HEK293 (cell line): ENCODE data around the gene ADGRB3.

Experiments used
- CTCF ChIA-PET: fragments of 350-600 bp; formaldehyde crosslinking; extraction: SDS; loops from one replicate; lab custom pipeline; 2021; ENCODE audit warnings: antibody characterized with exemption; lab: Yijun Ruan, JAX
- POLR2A ChIA-PET: fragments of 300-600 bp; formaldehyde crosslinking; extraction: SDS; loops from one replicate; lab custom pipeline; 2020; ENCODE audit warnings: antibody characterized with exemption, inconsistent platforms; lab: Yijun Ruan, JAX
- H3K27ac ChIP-seq: fragments of 200-500 bp; sonication (Bioruptor generic); 2 replicates; pipeline ENCODE4 v1.5.1; 2014; ENCODE audit warnings: low read depth, low read length, control low read depth, inconsistent platforms; ENCODE audit errors: extremely low read depth
- H3K36me3 ChIP-seq, 2 experiments: fragments of 200-500 bp in 1 of 2; sonication (Bioruptor generic) in 1 of 2; 1 replicate in 1 of 2; 2 replicates in 1 of 2; pipeline ENCODE4 v1.5.1; 2014 to 2017; ENCODE audit warnings: inconsistent platforms in 2 of 2, low read length in 2 of 2; ENCODE audit not compliant: control insufficient read depth in 2 of 2, insufficient read depth in 1 of 2
- H3K4me1 ChIP-seq: fragments of 200-500 bp; sonication (Bioruptor generic); 2 replicates; pipeline ENCODE4 v1.5.1; 2014; ENCODE audit warnings: mild to moderate bottlenecking, low read length, inconsistent platforms; ENCODE audit not compliant: control insufficient read depth, insufficient read depth
- H3K4me3 ChIP-seq: 2 replicates; pipeline ENCODE4 v1.5.1; 2011; ENCODE audit warnings: low read depth, mild to moderate bottlenecking, control low read depth, low read length, moderate library complexity
- H3K9me3 ChIP-seq: fragments of 200-500 bp; sonication (Bioruptor generic); 2 replicates; pipeline ENCODE4 v1.5.1; 2014; ENCODE audit warnings: low read depth, low read length, inconsistent platforms; ENCODE audit not compliant: control insufficient read depth, insufficient read depth
- EGR2 ChIP-seq: fragments of 450-650 bp; formaldehyde crosslinking; IDR thresholded peaks from 2 replicates; pipeline ENCODE4 v1.5.1; 2016; ENCODE audit warnings: low read depth, missing biosample characterization, missing genetic modification characterization
- FEZF1 ChIP-seq: fragments of 450-650 bp; formaldehyde crosslinking; IDR thresholded peaks from 2 replicates; pipeline ENCODE4 v1.5.1; 2016; ENCODE audit warnings: missing biosample characterization, missing genetic modification characterization
- KLF8 ChIP-seq: fragments of 450-650 bp; formaldehyde crosslinking; IDR thresholded peaks from 2 replicates; pipeline ENCODE4 v1.5.1; 2016; ENCODE audit warnings: missing biosample characterization, missing genetic modification characterization
- SCRT1 ChIP-seq: fragments of 450-650 bp; formaldehyde crosslinking; IDR thresholded peaks from 2 replicates; pipeline ENCODE4 v1.5.1; 2016; ENCODE audit warnings: missing biosample characterization, missing genetic modification characterization, borderline replicate concordance
- SP2 ChIP-seq: fragments of 450-650 bp; formaldehyde crosslinking; IDR thresholded peaks from 2 replicates; pipeline ENCODE4 v1.5.1; 2016; ENCODE audit warnings: missing biosample characterization, missing genetic modification characterization
- ZNF121 ChIP-seq: fragments of 450-650 bp; formaldehyde crosslinking; IDR thresholded peaks from 2 replicates; pipeline ENCODE4 v1.5.1; 2016; ENCODE audit warnings: missing biosample characterization, missing genetic modification characterization
- ZNF146 ChIP-seq: fragments of 450-650 bp; formaldehyde crosslinking; IDR thresholded peaks from 2 replicates; pipeline ENCODE4 v1.5.1; 2016; ENCODE audit warnings: missing biosample characterization, missing genetic modification characterization
- ZNF175 ChIP-seq: fragments of 450-650 bp; formaldehyde crosslinking; IDR thresholded peaks from 2 replicates; pipeline ENCODE4 v1.5.1; 2016; ENCODE audit warnings: missing biosample characterization, missing genetic modification characterization
- ZNF223 ChIP-seq: fragments of 450-650 bp; formaldehyde crosslinking; IDR thresholded peaks from 2 replicates; pipeline ENCODE4 v1.5.1; 2016; ENCODE audit warnings: missing biosample characterization, missing genetic modification characterization
- ZNF366 ChIP-seq: fragments of 450-650 bp; formaldehyde crosslinking; conservative IDR thresholded peaks from 2 replicates; pipeline ENCODE4 v1.5.1; 2016; ENCODE audit warnings: missing biosample characterization, missing genetic modification characterization
- ZNF558 ChIP-seq: fragments of 450-650 bp; formaldehyde crosslinking; IDR thresholded peaks from 2 replicates; pipeline ENCODE4 v1.5.1; 2016; ENCODE audit warnings: missing biosample characterization, missing genetic modification characterization
- ZNF610 ChIP-seq: fragments of 450-650 bp; formaldehyde crosslinking; IDR thresholded peaks from 2 replicates; pipeline ENCODE4 v1.5.1; 2016; ENCODE audit warnings: missing biosample characterization, missing genetic modification characterization, borderline replicate concordance
- ZNF658 ChIP-seq: fragments of 450-650 bp; formaldehyde crosslinking; IDR thresholded peaks from 2 replicates; pipeline ENCODE4; 2016; ENCODE audit warnings: missing biosample characterization, missing genetic modification characterization
- ZNF664 ChIP-seq: fragments of 450-650 bp; formaldehyde crosslinking; IDR thresholded peaks from 2 replicates; pipeline ENCODE4 v1.5.1; 2016; ENCODE audit warnings: missing biosample characterization, missing genetic modification characterization
- TF ChIP-seq, protein P1 (sequence below): fragments of 450-650 bp; formaldehyde crosslinking; IDR thresholded peaks from 2 replicates; pipeline ENCODE4 v1.5.1; 2017; ENCODE audit warnings: missing biosample characterization, mild to moderate bottlenecking, missing genetic modification characterization, moderate library complexity
- TF ChIP-seq, protein P2 (sequence below): fragments of 450-650 bp; formaldehyde crosslinking; IDR thresholded peaks from 2 replicates; pipeline ENCODE4 v1.5.1; 2016; ENCODE audit warnings: missing biosample characterization, missing genetic modification characterization
- TF ChIP-seq, protein P3 (sequence below): fragments of 450-650 bp; formaldehyde crosslinking; IDR thresholded peaks from 2 replicates; pipeline ENCODE4 v1.5.0; 2017; ENCODE audit warnings: missing biosample characterization, missing genetic modification characterization, borderline replicate concordance
- TF ChIP-seq, protein P4 (sequence below): fragments of 450-650 bp; formaldehyde crosslinking; IDR thresholded peaks from 2 replicates; pipeline ENCODE4 v1.5.1; 2016; ENCODE audit warnings: missing biosample characterization, missing genetic modification characterization
- TF ChIP-seq, protein P5 (sequence below): fragments of 450-650 bp; formaldehyde crosslinking; IDR thresholded peaks from 2 replicates; pipeline ENCODE4 v1.5.1; 2016; ENCODE audit warnings: missing biosample characterization, missing genetic modification characterization, low read depth

The ADGRB3 gene

DNA sequence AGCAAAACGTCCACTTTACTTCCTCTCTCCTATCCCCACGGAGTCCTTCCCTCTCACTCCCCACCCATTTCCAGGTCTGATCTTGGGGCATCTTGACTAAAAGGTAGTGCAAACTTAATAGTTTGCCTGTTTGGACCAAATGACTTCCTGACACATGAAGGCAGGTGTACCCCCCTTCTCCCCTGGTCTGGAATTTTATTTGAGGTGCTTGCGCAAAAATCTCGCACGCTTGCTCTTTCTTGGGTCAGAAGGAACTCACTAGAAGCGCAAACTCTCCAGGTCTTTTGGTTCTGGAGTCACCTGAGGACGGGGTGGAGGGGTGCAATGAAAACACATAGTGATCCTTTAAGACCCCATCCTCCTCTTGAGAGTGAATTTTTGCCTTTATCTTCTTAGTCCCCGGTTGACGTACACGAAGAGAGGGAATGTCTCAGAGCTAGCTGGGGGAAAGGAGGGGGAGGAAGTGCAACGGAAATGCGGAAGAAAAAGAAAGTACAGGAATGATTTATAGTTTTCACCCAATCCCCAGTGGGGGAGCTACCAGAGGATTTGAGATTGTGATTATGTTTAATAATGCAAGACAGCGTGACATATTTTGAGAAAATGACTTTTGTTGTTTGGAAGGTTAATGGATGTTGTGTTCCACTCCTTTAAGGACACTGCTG, 4.9 kb downstream of the ADGRB3 start:
- no peaks in the 10 kb centered on the region for H3K4me1 ChIP-seq
- no peaks in the 10 kb centered on the region for H3K36me3 ChIP-seq
- no peaks in the 10 kb centered on the region for H3K9me3 ChIP-seq
- ChIA-PET POLR2A (no interaction called here), CTCF (interaction anchor here (0.6 to 2.2 kb wide), 6 partner anchors 8 to 1468 kb away, joined by 3 to 7 read pairs (median 3); no protein-coding TSS in a partner anchor)
- H3K4me3 ChIP-seq: no peak overlapping the region; the same call in 1 of the 2 replicates
- TF ChIP-seq ZNF223 (no peak), SCRT1 (tag by site-specific recombination) (no peak), FEZF1 (tag by site-specific recombination) (no peak)
- TF ChIP-seq, protein P1, sequence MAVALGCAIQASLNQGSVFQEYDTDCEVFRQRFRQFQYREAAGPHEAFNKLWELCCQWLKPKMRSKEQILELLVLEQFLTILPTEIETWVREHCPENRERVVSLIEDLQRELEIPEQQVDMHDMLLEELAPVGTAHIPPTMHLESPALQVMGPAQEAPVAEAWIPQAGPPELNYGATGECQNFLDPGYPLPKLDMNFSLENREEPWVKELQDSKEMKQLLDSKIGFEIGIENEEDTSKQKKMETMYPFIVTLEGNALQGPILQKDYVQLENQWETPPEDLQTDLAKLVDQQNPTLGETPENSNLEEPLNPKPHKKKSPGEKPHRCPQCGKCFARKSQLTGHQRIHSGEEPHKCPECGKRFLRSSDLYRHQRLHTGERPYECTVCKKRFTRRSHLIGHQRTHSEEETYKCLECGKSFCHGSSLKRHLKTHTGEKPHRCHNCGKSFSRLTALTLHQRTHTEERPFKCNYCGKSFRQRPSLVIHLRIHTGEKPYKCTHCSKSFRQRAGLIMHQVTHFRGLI (tag by site-specific recombination): no peak
- no peak overlapping the region for H3K27ac ChIP-seq

DNA sequence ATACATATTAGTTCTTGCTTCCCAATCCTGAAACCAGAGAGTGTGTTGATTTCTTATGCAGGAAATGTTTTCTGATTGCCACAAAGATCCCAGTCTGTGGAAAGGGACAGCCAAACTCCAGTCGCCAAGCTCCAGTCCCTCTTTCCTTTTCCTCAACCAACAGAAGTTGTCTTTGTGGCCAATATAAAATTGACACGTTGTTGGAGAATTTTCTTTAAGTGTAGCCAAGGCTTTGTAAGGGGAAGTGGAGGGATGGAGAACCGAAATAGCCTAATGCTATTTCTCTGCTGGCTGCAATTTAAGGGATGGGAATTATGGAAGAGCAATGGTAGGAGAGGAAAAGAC, 5.4 kb downstream of the ADGRB3 start:
- Histone ChIP-seq H3K9me3 (no peaks in the 10 kb centered on the region), H3K4me3 (no peak overlapping the region; the same call in 1 of the 2 replicates), H3K36me3 (no peaks in the 10 kb centered on the region), H3K27ac (no peak overlapping the region), H3K4me1 (no peaks in the 10 kb centered on the region)
- POLR2A ChIA-PET: no interaction called here
- CTCF ChIA-PET: interaction anchor here (1.4 kb wide), 1 partner anchor 1467 kb away, joined by 3 read pairs; no protein-coding TSS in a partner anchor
- no peak for TF ChIP-seq ZNF664 (tag by site-specific recombination)

DNA sequence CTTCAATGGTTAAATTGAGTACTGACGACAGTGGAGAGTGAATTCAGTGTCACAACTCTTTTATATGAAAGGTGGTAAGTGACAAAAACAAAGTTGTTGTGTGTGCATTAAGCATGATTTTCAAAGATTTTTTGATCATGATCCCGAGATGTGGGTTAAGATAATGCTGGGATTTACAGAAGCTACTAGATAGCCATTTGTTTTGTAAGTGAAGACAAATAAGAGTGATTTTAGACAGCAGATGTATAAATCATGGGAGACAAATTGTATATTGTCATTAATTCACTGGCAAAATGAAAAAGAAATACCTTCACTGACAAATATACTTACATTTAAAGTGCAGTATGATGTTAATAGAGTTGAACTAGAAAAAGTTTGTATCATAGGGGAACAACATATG, 6.1 kb downstream of the ADGRB3 start:
- TF ChIP-seq EGR2 (tag by site-specific recombination): no peak
- TF ChIP-seq ZNF146 (tag by site-specific recombination): no peak

DNA sequence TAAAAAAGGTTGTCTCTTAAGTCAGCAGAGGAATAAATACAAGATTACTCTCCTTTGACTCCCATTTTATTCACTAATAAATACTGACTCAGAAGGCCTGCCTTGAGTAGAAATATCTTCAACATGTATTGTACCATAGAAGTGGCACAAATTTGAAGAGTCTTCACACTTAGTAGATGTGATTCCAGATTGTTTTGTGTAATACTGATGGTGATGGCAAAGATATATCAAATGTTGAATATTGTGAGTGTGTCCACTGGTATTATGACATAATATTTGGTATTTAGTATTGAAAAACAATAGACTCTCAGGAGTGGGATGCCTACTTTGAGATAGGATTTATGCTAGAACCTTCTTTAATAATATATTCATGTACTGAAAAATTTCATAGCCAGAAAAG, 7.0 kb downstream of the ADGRB3 start:
- H3K4me1 ChIP-seq: no peaks in the 10 kb centered on the region
- POLR2A ChIA-PET: no interaction called here
- TF ChIP-seq, protein P2, sequence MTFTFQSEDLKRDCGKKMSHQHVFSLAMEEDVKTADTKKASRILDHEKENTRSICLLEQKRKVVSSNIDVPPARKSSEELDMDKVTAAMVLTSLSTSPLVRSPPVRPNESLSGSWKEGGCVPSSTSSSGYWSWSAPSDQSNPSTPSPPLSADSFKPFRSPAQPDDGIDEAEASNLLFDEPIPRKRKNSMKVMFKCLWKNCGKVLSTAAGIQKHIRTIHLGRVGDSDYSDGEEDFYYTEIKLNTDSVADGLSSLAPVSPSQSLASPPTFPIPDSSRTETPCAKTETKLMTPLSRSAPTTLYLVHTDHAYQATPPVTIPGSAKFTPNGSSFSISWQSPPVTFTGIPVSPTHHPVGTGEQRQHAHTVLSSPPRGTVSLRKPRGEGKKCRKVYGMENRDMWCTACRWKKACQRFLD (tag by site-specific recombination): no peak
- TF ChIP-seq, protein P3, sequence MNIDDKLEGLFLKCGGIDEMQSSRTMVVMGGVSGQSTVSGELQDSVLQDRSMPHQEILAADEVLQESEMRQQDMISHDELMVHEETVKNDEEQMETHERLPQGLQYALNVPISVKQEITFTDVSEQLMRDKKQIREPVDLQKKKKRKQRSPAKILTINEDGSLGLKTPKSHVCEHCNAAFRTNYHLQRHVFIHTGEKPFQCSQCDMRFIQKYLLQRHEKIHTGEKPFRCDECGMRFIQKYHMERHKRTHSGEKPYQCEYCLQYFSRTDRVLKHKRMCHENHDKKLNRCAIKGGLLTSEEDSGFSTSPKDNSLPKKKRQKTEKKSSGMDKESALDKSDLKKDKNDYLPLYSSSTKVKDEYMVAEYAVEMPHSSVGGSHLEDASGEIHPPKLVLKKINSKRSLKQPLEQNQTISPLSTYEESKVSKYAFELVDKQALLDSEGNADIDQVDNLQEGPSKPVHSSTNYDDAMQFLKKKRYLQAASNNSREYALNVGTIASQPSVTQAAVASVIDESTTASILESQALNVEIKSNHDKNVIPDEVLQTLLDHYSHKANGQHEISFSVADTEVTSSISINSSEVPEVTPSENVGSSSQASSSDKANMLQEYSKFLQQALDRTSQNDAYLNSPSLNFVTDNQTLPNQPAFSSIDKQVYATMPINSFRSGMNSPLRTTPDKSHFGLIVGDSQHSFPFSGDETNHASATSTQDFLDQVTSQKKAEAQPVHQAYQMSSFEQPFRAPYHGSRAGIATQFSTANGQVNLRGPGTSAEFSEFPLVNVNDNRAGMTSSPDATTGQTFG (tag by site-specific recombination): no peak
- TF ChIP-seq, protein P4, sequence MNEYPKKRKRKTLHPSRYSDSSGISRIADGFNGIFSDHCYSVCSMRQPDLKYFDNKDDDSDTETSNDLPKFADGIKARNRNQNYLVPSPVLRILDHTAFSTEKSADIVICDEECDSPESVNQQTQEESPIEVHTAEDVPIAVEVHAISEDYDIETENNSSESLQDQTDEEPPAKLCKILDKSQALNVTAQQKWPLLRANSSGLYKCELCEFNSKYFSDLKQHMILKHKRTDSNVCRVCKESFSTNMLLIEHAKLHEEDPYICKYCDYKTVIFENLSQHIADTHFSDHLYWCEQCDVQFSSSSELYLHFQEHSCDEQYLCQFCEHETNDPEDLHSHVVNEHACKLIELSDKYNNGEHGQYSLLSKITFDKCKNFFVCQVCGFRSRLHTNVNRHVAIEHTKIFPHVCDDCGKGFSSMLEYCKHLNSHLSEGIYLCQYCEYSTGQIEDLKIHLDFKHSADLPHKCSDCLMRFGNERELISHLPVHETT (tag by site-specific recombination): no peak
- no peak for TF ChIP-seq ZNF121 (tag by site-specific recombination)
- TF ChIP-seq KLF8 (tag by site-specific recombination): no peak
- no peak for TF ChIP-seq ZNF658
- TF ChIP-seq, protein P5, sequence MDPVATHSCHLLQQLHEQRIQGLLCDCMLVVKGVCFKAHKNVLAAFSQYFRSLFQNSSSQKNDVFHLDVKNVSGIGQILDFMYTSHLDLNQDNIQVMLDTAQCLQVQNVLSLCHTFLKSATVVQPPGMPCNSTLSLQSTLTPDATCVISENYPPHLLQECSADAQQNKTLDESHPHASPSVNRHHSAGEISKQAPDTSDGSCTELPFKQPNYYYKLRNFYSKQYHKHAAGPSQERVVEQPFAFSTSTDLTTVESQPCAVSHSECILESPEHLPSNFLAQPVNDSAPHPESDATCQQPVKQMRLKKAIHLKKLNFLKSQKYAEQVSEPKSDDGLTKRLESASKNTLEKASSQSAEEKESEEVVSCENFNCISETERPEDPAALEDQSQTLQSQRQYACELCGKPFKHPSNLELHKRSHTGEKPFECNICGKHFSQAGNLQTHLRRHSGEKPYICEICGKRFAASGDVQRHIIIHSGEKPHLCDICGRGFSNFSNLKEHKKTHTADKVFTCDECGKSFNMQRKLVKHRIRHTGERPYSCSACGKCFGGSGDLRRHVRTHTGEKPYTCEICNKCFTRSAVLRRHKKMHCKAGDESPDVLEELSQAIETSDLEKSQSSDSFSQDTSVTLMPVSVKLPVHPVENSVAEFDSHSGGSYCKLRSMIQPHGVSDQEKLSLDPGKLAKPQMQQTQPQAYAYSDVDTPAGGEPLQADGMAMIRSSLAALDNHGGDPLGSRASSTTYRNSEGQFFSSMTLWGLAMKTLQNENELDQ: no peak
- TF ChIP-seq ZNF610: no peak
- no peak for TF ChIP-seq FEZF1 (tag by site-specific recombination)
- no peak for TF ChIP-seq ZNF558 (tag by site-specific recombination)
- no peak for TF ChIP-seq ZNF366 (tag by site-specific recombination)
- TF ChIP-seq SP2 (tag by site-specific recombination): no peak
- no peak for TF ChIP-seq ZNF175 (tag by site-specific recombination)

More for the DNA sequence above, 6.1 kb downstream of the ADGRB3 start:
- no peaks in the 10 kb centered on the region for H3K4me1 ChIP-seq
- CTCF ChIA-PET: interaction anchor here (1.4 kb wide), 1 partner anchor 1467 kb away, joined by 3 read pairs; no protein-coding TSS in a partner anchor
- POLR2A ChIA-PET: no interaction called here
- no peaks in the 10 kb centered on the region for H3K36me3 ChIP-seq
- no peaks in the 10 kb centered on the region for H3K9me3 ChIP-seq
- H3K4me3 ChIP-seq: no peak overlapping the region
- H3K27ac ChIP-seq: no peak overlapping the region

More for the DNA sequence above, 7.0 kb downstream of the ADGRB3 start:
- CTCF ChIA-PET: no interaction called here
- Histone ChIP-seq H3K27ac (no peak overlapping the region), H3K36me3 (no peaks in the 10 kb centered on the region), H3K9me3 (no peaks in the 10 kb centered on the region), H3K4me3 (no peak overlapping the region)
